Gastrocnemius medialis (tissue), 4 donors: ENCODE results near the gene SLC29A3.

ENCODE experiments used
- POLR2A ChIP-seq, 2 donors: fragments of 450-650 bp; IDR thresholded peaks; one replicate each; pipeline ENCODE4 v1.6.1; 2017; ENCODE audit warnings: antibody characterized with exemption in 2 of 2, mild to moderate bottlenecking in 2 of 2, moderate library complexity in 2 of 2
- TF ChIP-seq, protein P1 (sequence below), 5 experiments: fragments of 450-650 bp in 3 of 5; fragments of 200-600 bp in 2 of 5; sonication (generic) in 2 of 5; IDR thresholded peaks in 4 of 5; conservative IDR thresholded peaks in 1 of 5; 1 replicate in 4 of 5; 2 replicates in 1 of 5; pipeline ENCODE4 v1.5.1; 2016 to 2019; ENCODE audit warnings: antibody characterized with exemption in 5 of 5, mild to moderate bottlenecking in 3 of 5, moderate library complexity in 3 of 5

DNA sequence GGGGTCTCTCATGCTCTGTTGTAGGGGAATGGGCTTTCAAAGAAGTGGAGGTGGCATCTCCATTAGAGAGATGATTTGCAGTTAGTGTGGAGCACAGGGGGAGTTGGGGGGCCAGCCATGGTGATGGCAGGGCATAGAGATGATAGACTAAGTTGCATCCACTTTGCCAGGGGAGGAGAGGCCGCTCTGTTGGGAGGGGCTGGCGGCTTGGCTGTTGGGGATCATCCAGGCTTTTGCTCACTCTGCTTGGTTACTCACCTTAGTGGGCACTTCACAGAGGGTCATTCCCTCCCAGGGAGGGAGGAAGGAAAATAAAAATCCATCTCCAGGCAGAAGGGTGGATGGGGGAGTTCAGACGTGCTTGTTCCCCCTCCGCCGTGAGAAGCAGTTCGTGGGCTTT lies 46.3 kb downstream of the SLC29A3 start:
- TF ChIP-seq, protein P1, sequence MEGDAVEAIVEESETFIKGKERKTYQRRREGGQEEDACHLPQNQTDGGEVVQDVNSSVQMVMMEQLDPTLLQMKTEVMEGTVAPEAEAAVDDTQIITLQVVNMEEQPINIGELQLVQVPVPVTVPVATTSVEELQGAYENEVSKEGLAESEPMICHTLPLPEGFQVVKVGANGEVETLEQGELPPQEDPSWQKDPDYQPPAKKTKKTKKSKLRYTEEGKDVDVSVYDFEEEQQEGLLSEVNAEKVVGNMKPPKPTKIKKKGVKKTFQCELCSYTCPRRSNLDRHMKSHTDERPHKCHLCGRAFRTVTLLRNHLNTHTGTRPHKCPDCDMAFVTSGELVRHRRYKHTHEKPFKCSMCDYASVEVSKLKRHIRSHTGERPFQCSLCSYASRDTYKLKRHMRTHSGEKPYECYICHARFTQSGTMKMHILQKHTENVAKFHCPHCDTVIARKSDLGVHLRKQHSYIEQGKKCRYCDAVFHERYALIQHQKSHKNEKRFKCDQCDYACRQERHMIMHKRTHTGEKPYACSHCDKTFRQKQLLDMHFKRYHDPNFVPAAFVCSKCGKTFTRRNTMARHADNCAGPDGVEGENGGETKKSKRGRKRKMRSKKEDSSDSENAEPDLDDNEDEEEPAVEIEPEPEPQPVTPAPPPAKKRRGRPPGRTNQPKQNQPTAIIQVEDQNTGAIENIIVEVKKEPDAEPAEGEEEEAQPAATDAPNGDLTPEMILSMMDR (IDR thresholded peaks at IDR 0.05 in 4 of 5, conservative IDR thresholded peaks at IDR 0.05 in 1 of 5): no peak
- no peak for TF ChIP-seq POLR2A (IDR thresholded peaks at IDR 0.05)
